ENCODE measurements around the gene CAST.

Gene CAST

GRCh38 chr5:96669909-96670308, 7.7 kb downstream of the CAST start:
- Histone ChIP-seq H3K36me3 (ENCODE audit: control insufficient read depth, low read length) (no peaks in the 10 kb centered on the region), H3K9me3 (ENCODE audit: control insufficient read depth, insufficient read depth, low read length) (no peaks in the 10 kb centered on the region), H3K27ac (ENCODE audit: low read depth, low read length) (no peak overlapping the region), H3K4me2 (ENCODE audit: low read length) (no peak overlapping the region), H3K9me2 (replicated peaks; ENCODE audit: control insufficient read depth, low read length) (no peaks in the 10 kb centered on the region), H3K27me3 (ENCODE audit: control insufficient read depth, low read length) (no peaks in the 10 kb centered on the region), H3K4me3 (ENCODE audit: low read length) (no peak overlapping the region), H3K4me1 (ENCODE audit: control insufficient read depth, low read length) (0 out of 2 replicates have a peak, but pooled peaks cover 3% of the 10 kb centered on the region), H3K79me2 (ENCODE audit: control insufficient read depth, low read length) (peaks cover 45% of the 10 kb centered on the region), H3F3A (ENCODE audit: control insufficient read depth, insufficient read depth) (no peaks in the 10 kb centered on the region), H4K20me1 (ENCODE audit: control insufficient read depth, insufficient read depth, low read depth, low read length) (no peaks in the 10 kb centered on the region)
- no peak for TF ChIP-seq EZH2phosphoT487 (IDR thresholded peaks at IDR 0.05; ENCODE audit: borderline replicate concordance, low read length)
- no peak for TF ChIP-seq CTCF (IDR thresholded peaks at IDR 0.05; ENCODE audit: low read depth, low read length, poor library complexity, severe bottlenecking)

- H3K4me1 ChIP-seq (ENCODE audit: control insufficient read depth, low read length), result 0 out of 2 replicates have a peak, but pooled peaks cover 3% of the 10 kb centered on the region
- no peaks in the 10 kb centered on the region for H3K9me3 ChIP-seq (ENCODE audit: control insufficient read depth, insufficient read depth, low read length)
- no peaks in the 10 kb centered on the region for H4K20me1 ChIP-seq (ENCODE audit: control insufficient read depth, insufficient read depth, low read depth, low read length)
- H3K27ac ChIP-seq (ENCODE audit: low read depth, low read length), result no peak overlapping the region
- H3K27me3 ChIP-seq (ENCODE audit: control insufficient read depth, low read length), result no peaks in the 10 kb centered on the region
- H3K36me3 ChIP-seq (ENCODE audit: control insufficient read depth, low read length), result no peaks in the 10 kb centered on the region
- peaks cover 34% of the 10 kb centered on the region for H3K79me2 ChIP-seq (ENCODE audit: control insufficient read depth, low read length)
- no peak overlapping the region for H3K4me3 ChIP-seq (ENCODE audit: low read length)
- H3K9me2 ChIP-seq (replicated peaks; ENCODE audit: control insufficient read depth, low read length), result no peaks in the 10 kb centered on the region
- H3F3A ChIP-seq (ENCODE audit: control insufficient read depth, insufficient read depth), result no peaks in the 10 kb centered on the region
- TF ChIP-seq CTCF (IDR thresholded peaks at IDR 0.05; ENCODE audit: low read depth, low read length, poor library complexity, severe bottlenecking) (no peak), EZH2phosphoT487 (IDR thresholded peaks at IDR 0.05; ENCODE audit: borderline replicate concordance, low read length) (no peak)
- H3K4me2 ChIP-seq (ENCODE audit: low read length), result no peak overlapping the region
These were observed 9.3 kb downstream of the CAST start for GRCh38 chr5:96671441-96671840.

GRCh38 chr5:96673127-96673526, 11.0 kb downstream of the CAST start:
- H3K79me2 ChIP-seq (ENCODE audit: control insufficient read depth, low read length), result peaks cover 23% of the 10 kb centered on the region
- H3F3A ChIP-seq (ENCODE audit: control insufficient read depth, insufficient read depth), result no peaks in the 10 kb centered on the region
- H3K4me2 ChIP-seq (ENCODE audit: low read length), result no peak overlapping the region
- H4K20me1 ChIP-seq (ENCODE audit: control insufficient read depth, insufficient read depth, low read depth, low read length), result no peaks in the 10 kb centered on the region
- no peaks in the 10 kb centered on the region for H3K27me3 ChIP-seq (ENCODE audit: control insufficient read depth, low read length)
- no peaks in the 10 kb centered on the region for H3K9me3 ChIP-seq (ENCODE audit: control insufficient read depth, insufficient read depth, low read length)
- no peak overlapping the region for H3K4me3 ChIP-seq (ENCODE audit: low read length)
- no peaks in the 10 kb centered on the region; the same call in 1 of the 2 replicates for H3K36me3 ChIP-seq (ENCODE audit: control insufficient read depth, low read length)
- H3K9me2 ChIP-seq (replicated peaks; ENCODE audit: control insufficient read depth, low read length), result no peaks in the 10 kb centered on the region
- 0 out of 2 replicates have a peak, but pooled peaks cover 6% of the 10 kb centered on the region for H3K4me1 ChIP-seq (ENCODE audit: control insufficient read depth, low read length)
- TF ChIP-seq EZH2phosphoT487 (IDR thresholded peaks at IDR 0.05; ENCODE audit: borderline replicate concordance, low read length) (no peak), CTCF (IDR thresholded peaks at IDR 0.05; ENCODE audit: low read depth, low read length, poor library complexity, severe bottlenecking) (no peak)
- H3K27ac ChIP-seq (ENCODE audit: low read depth, low read length), result no peak overlapping the region
